CD4-positive, alpha-beta T cell (primary cell): ENCODE measurements around the gene RAMP2. TPM values are rescaled to one million over a fixed set of nuclear protein-coding genes. Genes with fewer than 3 reads are reported as not detected.

ENCODE experiments used
- ATAC-seq: fragments of 200-7000 bp; cut with Tn5 transposase; one replicate; pipeline ENCODE4 v1.10.0; 2022; ENCODE audit warnings: mild to moderate bottlenecking; ENCODE audit not compliant: poor library complexity
- CTCF ChIA-PET: fragments of 350-600 bp; sonication (Branson Sonifier 250); formaldehyde crosslinking; loops from one replicate; lab custom pipeline; 2021; ENCODE audit warnings: antibody characterized with exemption, inconsistent platforms; lab: Charles Lee
- POLR2A ChIA-PET: fragments of 350-600 bp; sonication (Branson Sonifier 250); formaldehyde crosslinking; loops from one replicate; lab custom pipeline; 2021; ENCODE audit warnings: antibody characterized with exemption, inconsistent platforms; lab: Charles Lee
- DNase-seq, 14 experiments: peaks; one replicate each; pipeline ENCODE4 v3.0.0-alpha.2; 2013 to 2020; ENCODE audit warnings: mixed read lengths in 2 of 14
- H3K27ac ChIP-seq, 2 donors: one replicate each; pipeline versions ENCODE4 v1.5.1 to v1.7.0; 2013; ENCODE audit warnings: low read length in 2 of 2, low read depth in 1 of 2, mild to moderate bottlenecking in 1 of 2
- H3K27me3 ChIP-seq, 2 experiments: 1 replicate in 1 of 2; 2 replicates in 1 of 2; pipeline versions ENCODE4 v1.6.1 to v1.7.0; 2013; ENCODE audit warnings: low read length in 2 of 2, control low read depth in 1 of 2, mild to moderate bottlenecking in 1 of 2, moderate library complexity in 1 of 2; ENCODE audit not compliant: insufficient read depth in 2 of 2, control insufficient read depth in 1 of 2
- H3K36me3 ChIP-seq: one replicate; pipeline ENCODE4 v1.6.1; 2013; ENCODE audit warnings: low read length, control low read depth; ENCODE audit not compliant: insufficient read depth
- H3K4me1 ChIP-seq: one replicate; pipeline ENCODE4 v1.6.1; 2013; ENCODE audit warnings: low read length, control low read depth; ENCODE audit not compliant: insufficient read depth
- H3K4me3 ChIP-seq: one replicate; pipeline ENCODE4 v1.5.1; 2013; ENCODE audit warnings: mild to moderate bottlenecking, low read length, moderate library complexity
- H3K9me3 ChIP-seq, 2 experiments: 1 replicate in 1 of 2; 2 replicates in 1 of 2; pipeline versions ENCODE4 v1.6.1 to v1.7.0; 2013; ENCODE audit warnings: low read length in 2 of 2, mild to moderate bottlenecking in 2 of 2, control low read depth in 1 of 2, moderate library complexity in 1 of 2; ENCODE audit not compliant: control insufficient read depth in 1 of 2, insufficient read depth in 1 of 2
- H3K27ac Mint-ChIP-seq: one replicate; pipeline ENCODE4 v1.8.0; 2020; ENCODE audit warnings: mixed read lengths
- H3K27me3 Mint-ChIP-seq: one replicate; pipeline ENCODE4 v1.8.0; 2021; ENCODE audit warnings: mixed read lengths
- H3K36me3 Mint-ChIP-seq: one replicate; pipeline ENCODE4 v1.8.0; 2021; ENCODE audit warnings: low read depth, mixed read lengths
- H3K4me1 Mint-ChIP-seq: one replicate; pipeline ENCODE4 v1.8.0; 2021; ENCODE audit warnings: low read depth, mixed read lengths
- H3K4me3 Mint-ChIP-seq: one replicate; pipeline ENCODE4 v1.8.0; 2020; ENCODE audit warnings: mild to moderate bottlenecking, mixed read lengths
- H3K9me3 Mint-ChIP-seq: one replicate; pipeline ENCODE4 v1.8.0; 2020; ENCODE audit warnings: mixed read lengths
- CTCF ChIP-seq: fragments of 200-600 bp; IDR thresholded peaks from one replicate; pipeline ENCODE4 v1.8.0; 2022; ENCODE audit warnings: antibody characterized with exemption, mild to moderate bottlenecking
- intact Hi-C, 2 experiments: fragments of 100-400 bp; cut with DNase I in 1 of 2; cut with micrococcal nuclease in 1 of 2; formaldehyde crosslinking; loops; one replicate each; pipeline versions ENCODE4 v1.15.1 to v1.9.0; 2023 to 2025; cut with DNase I, micrococcal nuclease
- total RNA-seq, 174 experiments: library from RNA in 2 of 174; stranded (reverse) in 2 of 174; gene quantifications; one replicate each; pipeline ENCODE4 v1.2.3 and lab custom pipeline; 2021 to 2026

RAMP2 gene
- total RNA-seq, 2 experiments from 2014 or later: not detected

GRCh38 chr17:42784409-42784808, 23.4 kb downstream of the RAMP2 start:
- peaks cover 7% of the 10 kb centered on the region for H3K36me3 Mint-ChIP-seq
- intact Hi-C loops: no loop called here

GRCh38 chr17:42784811-42785592, 24.0 kb downstream of the RAMP2 start:
- no peak overlapping the region for H3K4me3 ChIP-seq
- peaks cover 0 to 27% of the 10 kb centered on the region in 2 experiments for H3K9me3 ChIP-seq
- Mint-ChIP-seq H3K4me1 (peaks cover 28% of the 10 kb centered on the region), H3K36me3 (peaks cover under 1% of the 10 kb centered on the region), H3K4me3 (peak overlapping the region; percentile 48), H3K27ac (no peak overlapping the region), H3K9me3 (no peaks in the 10 kb centered on the region), H3K27me3 (peaks cover 65% of the 10 kb centered on the region)
- ChIA-PET CTCF (no interaction called here), POLR2A (interaction anchor here (1.0 kb wide), 1 partner anchor 208 kb away, joined by 3 read pairs; the partner anchor contains the start of gene PSMC3IP)
- DNase-seq (peak in 1 of 14 experiments; percentile 31), ATAC-seq (no peak)
- peaks cover 59 to 70% of the 10 kb centered on the region in 2 experiments for H3K27me3 ChIP-seq
- TF ChIP-seq CTCF: no peak
- no peak overlapping the region for H3K27ac ChIP-seq
- peaks cover 27% of the 10 kb centered on the region for H3K4me1 ChIP-seq
- intact Hi-C loops: no loop called here
- H3K36me3 ChIP-seq: no peaks in the 10 kb centered on the region

More at GRCh38 chr17:42784409-42784808, 23.4 kb downstream of the RAMP2 start:
- peak in 1 of 14 experiments; percentile 24 for DNase-seq
- no peak for TF ChIP-seq CTCF
- peaks cover 0 to 27% of the 10 kb centered on the region in 2 experiments for H3K9me3 ChIP-seq
- Mint-ChIP-seq H3K4me3 (no peak overlapping the region), H3K27ac (no peak overlapping the region), H3K9me3 (no peaks in the 10 kb centered on the region), H3K4me1 (peaks cover 34% of the 10 kb centered on the region), H3K27me3 (peaks cover 70% of the 10 kb centered on the region)
- no peak for ATAC-seq
- peaks cover 5% of the 10 kb centered on the region for H3K36me3 ChIP-seq
- H3K4me3 ChIP-seq: no peak overlapping the region
- H3K27ac ChIP-seq: no peak overlapping the region
- ChIA-PET CTCF (no interaction called here), POLR2A (interaction anchor here (1.0 kb wide), 1 partner anchor 207 kb away, joined by 3 read pairs; the partner anchor contains the start of gene PSMC3IP)
- H3K4me1 ChIP-seq: peaks cover 30% of the 10 kb centered on the region
- H3K27me3 ChIP-seq: peaks cover 63 to 70% of the 10 kb centered on the region in 2 experiments

GRCh38 chr17:42787266-42787665, 26.2 kb downstream of the RAMP2 start:
- CTCF ChIA-PET: no interaction called here
- DNase-seq (no peak), ATAC-seq (no peak)
- Mint-ChIP-seq H3K4me1 (peaks cover 23% of the 10 kb centered on the region), H3K36me3 (no peaks in the 10 kb centered on the region), H3K9me3 (no peaks in the 10 kb centered on the region), H3K27ac (no peak overlapping the region), H3K27me3 (peaks cover 55% of the 10 kb centered on the region), H3K4me3 (no peak overlapping the region)
- H3K27ac ChIP-seq: no peak overlapping the region
- POLR2A ChIA-PET: interaction anchor here (0.8 kb wide), 1 partner anchor 14 kb away, joined by 5 read pairs; the partner anchor contains the start of gene VPS25
- no peak for TF ChIP-seq CTCF
- intact Hi-C loops: no loop called here
- no peaks in the 10 kb centered on the region for H3K36me3 ChIP-seq
- peaks cover 0 to 19% of the 10 kb centered on the region in 2 experiments for H3K9me3 ChIP-seq
- peaks cover 19% of the 10 kb centered on the region for H3K4me1 ChIP-seq
- peaks cover 41 to 52% of the 10 kb centered on the region in 2 experiments for H3K27me3 ChIP-seq
- no peak overlapping the region for H3K4me3 ChIP-seq
